HL-60/S4 (cell line): ENCODE measurements around the gene IL36RN.
"Not testable (repeated sequence)": the region's sequence is repeated elsewhere in the genome, so short reads cannot be mapped to it uniquely, and the experiment has no call there.

Experiments used
- in situ Hi-C: fragments of 300-500 bp; cut with MboI; formaldehyde crosslinking; loops from 2 replicates; pipeline ENCODE4 v1.14.3; 2022; ENCODE audit warnings: low sequenced_read_pairs

The IL36RN gene

GRCh38 chr2:113072584-113072983 is 13.6 kb downstream of the IL36RN start:
- in situ Hi-C loops, result no loop called here

- in situ Hi-C loops, result no loop called here
Measured at GRCh38 chr2:113073325-113073834, 14.4 kb downstream of the IL36RN start.

- in situ Hi-C loops, result no loop called here
Measured at GRCh38 chr2:113075030-113075429, 16.0 kb downstream of the IL36RN start.

DNA sequence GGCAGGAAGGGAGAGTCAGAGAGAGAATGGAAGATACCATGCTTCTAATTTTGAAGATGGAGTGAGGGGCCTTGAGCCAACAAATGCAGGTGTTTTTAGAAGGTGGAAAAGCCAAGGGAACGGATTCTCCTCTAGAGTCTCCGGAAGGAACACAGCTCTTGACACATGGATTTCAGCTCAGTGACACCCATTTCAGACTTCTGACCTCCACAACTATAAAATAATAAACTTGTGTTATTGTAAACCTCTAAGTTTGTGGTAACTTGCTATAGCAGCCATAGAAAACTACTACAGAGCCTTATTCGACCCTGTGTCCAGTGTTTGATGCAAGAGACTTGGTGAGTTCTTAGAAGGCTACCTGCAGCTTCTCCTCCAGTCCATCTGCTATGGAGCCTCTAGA is 16.6 kb downstream of the IL36RN start:
- in situ Hi-C loops, result no loop called here

- in situ Hi-C loops, result no loop called here
Measured at GRCh38 chr2:113076954-113077669, 18.1 kb downstream of the IL36RN start.

DNA sequence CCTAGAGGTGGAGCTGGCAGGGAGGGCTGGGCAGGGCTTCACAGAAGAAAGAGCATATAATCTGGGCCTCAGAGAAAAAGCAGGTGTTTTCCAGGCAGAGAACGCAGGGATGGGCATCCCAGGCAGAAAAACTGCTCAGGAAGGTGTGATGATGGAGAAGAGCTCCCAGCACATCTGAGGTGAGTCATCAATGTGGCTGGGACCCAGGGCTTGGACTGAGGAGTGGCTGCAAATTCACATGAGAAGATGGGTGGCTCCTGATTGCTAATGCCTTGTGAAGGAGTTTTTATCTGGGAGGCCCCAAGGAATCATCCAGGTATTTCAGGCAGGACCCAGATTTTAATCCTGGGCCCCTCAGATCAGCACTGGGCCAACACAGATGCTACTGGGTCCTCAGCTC is 18.9 kb downstream of the IL36RN start:
- in situ Hi-C loops, result no loop called here

- in situ Hi-C loops, result no loop called here
Measured at GRCh38 chr2:113078350-113078839, 19.4 kb downstream of the IL36RN start.

DNA sequence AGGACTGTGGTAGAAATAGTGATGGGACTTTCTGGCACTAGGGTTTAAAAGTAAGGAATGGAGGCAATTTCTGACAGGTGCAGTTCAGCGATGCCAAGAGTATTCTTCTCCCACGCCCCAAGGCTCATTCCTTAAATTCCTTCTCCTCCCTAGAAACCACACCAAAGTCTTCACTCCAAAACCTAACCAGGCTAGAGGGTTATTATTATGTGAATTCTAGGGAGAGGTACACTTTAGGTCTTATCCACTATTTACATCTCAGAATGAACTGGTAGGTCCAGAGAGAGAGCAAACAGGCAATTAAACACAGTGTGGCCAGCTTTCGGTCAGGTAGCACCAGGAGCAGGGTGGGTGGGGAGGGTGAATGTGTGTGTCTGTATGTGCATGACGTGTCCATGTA is 20.1 kb downstream of the IL36RN start:
- in situ Hi-C loops, result no loop called here

DNA sequence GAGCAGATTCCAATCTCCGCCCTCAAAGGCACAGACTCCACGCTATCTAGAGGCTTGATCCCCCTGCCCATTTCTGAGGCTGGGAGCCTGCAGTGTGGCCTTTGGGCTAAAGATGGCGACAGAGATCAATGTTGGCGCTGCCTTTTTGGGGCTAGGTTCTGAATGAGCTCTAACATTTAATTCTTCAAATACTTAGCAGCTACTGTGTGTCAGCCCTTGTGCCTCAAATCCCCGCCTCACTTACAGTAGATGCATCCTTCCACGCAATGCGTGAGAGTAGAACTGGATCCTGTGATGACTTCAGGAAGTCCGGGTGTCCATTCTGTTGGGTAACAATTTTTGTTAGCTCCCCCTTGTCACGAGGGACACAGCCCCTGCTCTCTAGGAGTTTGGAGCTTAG is 21.1 kb downstream of the IL36RN start:
- in situ Hi-C loops, result loop anchor here (10.0 kb wide), 2 partner anchors 105 to 295 kb away; no protein-coding TSS in a partner anchor

DNA sequence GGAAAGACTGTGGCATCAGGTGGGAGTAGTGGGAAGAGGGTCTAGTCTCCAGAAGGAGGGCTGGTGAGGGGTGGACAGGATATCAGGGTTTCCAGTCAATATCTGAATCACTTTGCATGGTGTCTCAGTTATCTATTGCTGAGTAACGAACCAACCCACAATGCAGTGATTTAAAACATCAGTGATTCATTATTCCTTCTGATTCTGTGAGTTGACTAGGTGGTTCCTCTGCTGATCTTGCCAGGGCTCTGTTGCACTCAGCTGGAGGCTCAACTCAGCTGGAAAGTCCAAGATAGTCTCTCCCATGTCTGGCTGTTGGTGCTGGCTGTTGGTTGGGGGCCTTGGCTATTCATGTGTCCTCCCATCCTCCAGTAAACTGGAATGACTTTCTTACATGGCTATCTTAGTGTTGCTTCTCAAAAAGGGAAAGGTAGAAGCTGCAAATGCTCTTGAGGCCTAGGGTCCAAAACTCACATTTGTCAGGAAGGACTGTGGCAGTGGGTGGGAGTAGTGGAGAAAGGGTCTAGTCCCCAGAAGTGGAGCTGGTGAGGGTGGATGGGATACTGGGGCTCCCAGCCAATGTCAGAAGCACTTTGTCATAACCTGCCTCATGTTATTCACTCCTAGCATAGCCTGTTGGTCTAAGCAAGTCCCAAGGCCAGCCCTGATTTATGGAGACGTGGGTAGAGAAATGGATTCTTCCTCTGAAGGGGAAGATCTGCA is 22.7 kb downstream of the IL36RN start:
- in situ Hi-C loops, result loop anchor here (10.0 kb wide), 2 partner anchors 103 to 293 kb away; no protein-coding TSS in a partner anchor

DNA sequence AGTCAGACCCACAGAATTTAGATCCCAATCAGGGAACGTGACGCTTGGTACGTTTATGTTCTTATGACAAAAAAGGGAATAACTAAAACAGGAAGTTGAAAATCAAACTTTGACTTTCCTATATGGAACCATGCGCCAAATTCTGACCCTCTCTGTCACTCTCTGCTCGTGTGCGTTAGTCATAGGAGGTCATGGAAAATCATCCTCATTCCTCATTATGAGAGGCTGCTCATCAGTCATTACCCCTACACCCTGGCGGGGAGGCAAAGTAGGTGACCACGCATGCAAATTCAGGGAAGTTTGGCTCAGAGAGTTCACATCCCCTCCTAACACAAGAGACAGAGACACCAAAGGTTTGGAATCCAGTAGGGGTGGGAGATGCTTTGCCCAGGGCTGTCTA is 24.3 kb downstream of the IL36RN start:
- in situ Hi-C loops, result loop anchor here (10.0 kb wide), 2 partner anchors 102 to 292 kb away; no protein-coding TSS in a partner anchor

DNA sequence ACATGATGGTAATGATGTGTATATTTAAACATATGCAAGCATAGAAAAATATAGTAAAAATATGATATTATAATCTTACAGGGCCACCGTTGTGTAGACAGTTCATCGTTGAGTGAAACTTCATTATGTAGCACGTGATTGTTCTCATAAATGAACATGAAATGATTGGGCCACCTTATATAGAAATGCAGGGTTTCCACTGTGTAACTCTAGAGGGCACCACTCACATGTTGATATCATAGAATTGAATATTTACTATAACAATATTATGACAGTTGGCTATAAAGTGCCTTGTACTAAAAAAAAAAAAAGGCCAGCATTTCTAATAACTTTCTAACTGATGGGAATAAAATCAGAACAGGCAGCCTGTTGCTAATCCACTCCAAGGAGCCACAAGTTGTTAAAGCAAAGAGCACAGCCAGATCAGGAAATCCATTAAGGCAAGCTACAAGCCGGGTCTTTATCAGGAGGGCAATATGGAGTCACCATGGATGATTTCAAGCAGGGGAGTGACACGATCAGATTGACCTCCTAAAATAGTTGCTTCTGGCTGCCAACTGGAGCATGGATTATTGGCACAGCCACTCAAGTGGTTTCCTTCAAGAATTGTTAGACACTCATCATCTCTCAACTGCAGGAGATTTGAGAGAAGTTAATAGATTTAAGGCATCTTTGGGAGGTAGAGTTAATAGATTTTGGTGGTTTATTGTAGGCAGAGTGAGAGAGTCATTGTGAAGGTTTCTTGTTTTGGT is 25.4 kb downstream of the IL36RN start:
- in situ Hi-C loops, result loop anchor here (10.0 kb wide), 2 partner anchors 100 to 290 kb away; no protein-coding TSS in a partner anchor

DNA sequence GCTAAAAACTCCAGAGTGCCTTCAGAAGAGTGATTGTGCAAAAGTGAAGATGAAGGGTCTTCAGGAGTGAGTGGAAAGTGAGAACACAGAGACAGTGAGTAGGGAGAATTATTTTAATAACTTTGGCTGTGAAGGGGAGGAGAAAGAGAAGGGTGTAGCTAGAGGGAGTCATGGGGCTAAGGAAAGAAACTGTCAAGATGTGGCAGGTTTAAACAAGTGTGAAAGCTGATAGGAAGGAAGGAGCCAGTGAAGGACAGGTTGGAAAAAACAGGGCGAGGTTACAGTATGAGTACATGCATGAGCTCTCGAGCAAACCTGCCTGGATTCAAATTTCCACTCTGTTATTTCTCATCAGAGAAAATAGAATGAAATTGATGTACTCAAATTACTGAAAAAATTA is 26.5 kb downstream of the IL36RN start:
- in situ Hi-C loops, result loop anchor here (10.0 kb wide), 2 partner anchors 99 to 289 kb away; no protein-coding TSS in a partner anchor

DNA sequence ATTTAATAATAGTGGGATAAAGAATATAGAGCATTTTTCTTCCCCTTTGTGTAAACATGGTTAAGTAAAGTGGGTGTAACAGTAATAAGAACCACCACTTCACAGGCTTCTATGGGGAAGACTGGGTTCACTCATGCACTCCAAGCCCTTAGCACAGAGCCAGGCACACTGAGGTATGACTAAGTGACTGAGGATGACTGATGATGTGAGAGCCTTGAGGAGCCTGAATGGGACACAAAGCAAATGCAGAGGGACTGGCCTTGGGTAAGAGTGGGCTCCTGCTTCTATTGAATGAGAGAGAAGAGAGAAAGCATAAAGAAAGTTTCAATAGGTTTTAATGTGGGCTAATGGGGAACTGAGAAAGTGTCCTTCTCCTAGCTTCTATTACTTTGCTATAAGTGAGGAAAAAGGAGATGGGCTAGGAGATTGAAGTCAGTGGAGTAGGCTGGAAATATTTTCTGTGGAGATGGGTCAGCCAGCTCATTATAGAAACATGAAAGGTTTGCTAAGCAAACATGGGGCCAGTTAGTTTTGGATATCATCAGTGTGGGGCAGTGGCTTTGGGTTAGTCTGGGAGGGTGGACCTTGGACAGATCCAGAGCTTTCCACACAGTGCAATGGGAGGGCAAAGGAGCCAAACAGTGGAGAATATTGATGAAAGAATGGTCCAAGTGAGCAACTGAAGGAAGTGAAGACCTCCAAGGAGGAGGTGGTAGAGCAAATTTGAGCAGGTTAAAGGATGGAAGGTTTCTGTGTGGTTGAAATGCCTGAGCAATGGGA is 29.4 kb downstream of the IL36RN start:
- in situ Hi-C loops, result loop anchor here (10.0 kb wide), 2 partner anchors 96 to 286 kb away; no protein-coding TSS in a partner anchor

DNA sequence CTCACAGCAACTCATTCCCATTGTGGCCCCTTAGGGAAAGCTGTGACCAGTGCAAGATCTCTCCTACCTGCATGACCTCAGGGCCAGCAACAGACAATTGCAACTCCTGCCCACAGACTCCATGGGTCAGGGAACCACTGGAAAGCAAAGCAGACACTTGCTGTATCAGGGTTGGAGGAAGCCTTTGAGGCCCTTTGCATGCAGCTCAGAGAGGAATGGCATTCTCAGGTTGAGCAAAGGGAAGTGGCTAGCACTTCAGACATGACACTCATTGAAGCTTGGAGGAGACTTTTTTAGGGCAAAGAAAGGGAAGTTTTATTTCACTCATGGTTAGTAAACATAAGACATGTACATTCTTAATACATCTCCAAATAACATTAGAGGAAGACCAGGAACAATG is 30.9 kb downstream of the IL36RN start:
- in situ Hi-C loops, result loop anchor here (10.0 kb wide), 2 partner anchors 95 to 285 kb away; no protein-coding TSS in a partner anchor

GRCh38 chr2:113091231-113091896 is 32.4 kb downstream of the IL36RN start:
- in situ Hi-C loops, result no loop called here

DNA sequence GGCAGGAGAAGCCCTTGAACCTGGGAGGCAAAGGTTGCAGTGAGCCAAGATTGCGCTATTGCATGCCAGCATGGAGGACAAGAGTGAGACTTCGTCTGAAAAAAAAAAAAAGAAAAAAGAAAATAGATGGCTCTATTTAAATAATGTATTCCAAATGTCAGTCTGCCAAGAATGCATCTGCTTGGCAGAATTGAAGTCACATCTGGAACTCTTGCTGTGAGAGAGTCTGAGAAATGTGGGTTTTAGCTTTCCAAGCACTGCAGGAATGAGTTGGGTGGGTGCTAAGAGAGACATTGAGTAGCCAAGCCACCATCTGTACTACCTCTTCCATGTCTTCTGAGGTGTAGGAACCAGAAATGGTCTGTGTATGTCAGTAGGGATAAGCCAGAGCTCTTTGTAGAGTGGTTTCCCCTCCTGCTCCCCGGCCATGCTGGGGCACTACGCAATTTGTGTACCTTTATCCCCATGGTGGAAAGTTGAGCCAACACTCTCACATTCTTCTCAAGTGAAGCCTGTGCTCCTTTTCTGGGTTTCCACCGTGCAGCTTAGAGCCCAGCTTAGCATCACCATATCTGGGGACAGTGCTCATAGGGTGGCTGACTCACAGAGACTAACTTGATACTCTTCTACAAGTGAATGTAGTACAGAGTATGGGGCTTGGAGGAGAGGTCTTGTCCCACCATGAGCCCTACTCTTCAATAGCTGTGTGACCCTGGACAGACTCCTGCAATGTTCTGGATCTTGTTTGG is 34.0 kb downstream of the IL36RN start:
- in situ Hi-C loops, result no loop called here

GRCh38 chr2:113093613-113093977 is 34.6 kb downstream of the IL36RN start:
- in situ Hi-C loops, result no loop called here

DNA sequence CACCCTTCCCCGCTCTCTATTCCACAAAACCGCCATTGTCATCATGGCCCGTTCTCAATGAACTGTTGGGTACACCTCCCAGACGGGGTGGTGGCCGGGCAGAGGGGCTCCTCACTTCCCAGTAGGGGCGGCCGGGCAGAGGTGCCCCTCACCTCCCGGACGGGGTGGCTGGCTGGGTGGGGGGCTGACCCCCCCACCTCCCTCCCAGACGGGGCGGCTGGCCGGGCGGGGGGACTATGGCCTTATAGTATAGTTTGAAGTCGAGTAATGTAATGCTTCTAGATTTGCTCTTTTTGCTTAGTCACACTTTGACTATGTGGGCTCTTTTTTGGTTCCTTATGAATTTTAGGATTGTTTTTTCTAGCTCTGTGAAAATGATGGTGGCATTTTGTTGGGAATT is 37.3 kb downstream of the IL36RN start:
- in situ Hi-C loops, result not testable (repeated sequence)
